ENCODE results near the gene ARID1A. TPM values are rescaled to one million over a fixed set of nuclear protein-coding genes. Genes with fewer than 3 reads are reported as not detected.
"Not testable (repeated sequence)": the region's sequence is repeated elsewhere in the genome, so short reads cannot be mapped to it uniquely, and the experiment has no call there.

The ARID1A gene
- total RNA-seq, 4 donors from 2014 or later, result 49.6 to 90.0 (median 54.3) TPM

DNA sequence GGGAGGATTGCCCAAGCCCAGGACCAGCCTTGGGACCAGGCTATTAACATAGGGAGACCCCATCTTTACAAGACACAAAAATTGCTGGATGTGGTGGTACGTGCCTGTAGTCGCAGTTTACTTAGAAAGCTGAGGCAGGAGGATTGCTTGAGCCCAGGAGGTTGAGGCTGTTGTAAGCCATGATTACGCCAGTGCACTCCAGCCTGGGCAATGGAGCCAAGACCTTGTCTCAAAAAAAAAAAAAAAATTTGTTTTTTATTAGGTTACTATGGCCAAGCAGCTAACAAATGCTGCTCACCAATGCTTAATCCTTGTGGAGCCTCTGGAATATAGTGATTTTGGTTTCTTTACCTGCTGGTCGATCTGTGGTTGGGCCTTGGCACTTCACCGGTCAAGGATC lies 8.8 kb downstream of the ARID1A start:
- no peak for TF ChIP-seq POLR2A (IDR thresholded peaks at IDR 0.05)
- no peak for TF ChIP-seq EP300 (IDR thresholded peaks at IDR 0.05)
- no peak for TF ChIP-seq CTCF (IDR thresholded peaks at IDR 0.05)
- Histone ChIP-seq H3K9me3 (no peaks in the 10 kb centered on the region), H3K4me1 (peaks cover 3 to 95% (median 75%) of the 10 kb centered on the region in 4 donors), H3K27ac (no peak overlapping the region), H3K4me3 (no peak overlapping the region), H3K36me3 (peaks cover 0 to 11% (median 0%) of the 10 kb centered on the region in 3 donors), H3K27me3 (no peaks in the 10 kb centered on the region)
- WGBS, 2 donors, result 84 to 86% methylated on average over 5 of the region's 5 CpGs
- DNase-seq (ENCODE audit: low spot score in 2 of 2), result no peak

DNA sequence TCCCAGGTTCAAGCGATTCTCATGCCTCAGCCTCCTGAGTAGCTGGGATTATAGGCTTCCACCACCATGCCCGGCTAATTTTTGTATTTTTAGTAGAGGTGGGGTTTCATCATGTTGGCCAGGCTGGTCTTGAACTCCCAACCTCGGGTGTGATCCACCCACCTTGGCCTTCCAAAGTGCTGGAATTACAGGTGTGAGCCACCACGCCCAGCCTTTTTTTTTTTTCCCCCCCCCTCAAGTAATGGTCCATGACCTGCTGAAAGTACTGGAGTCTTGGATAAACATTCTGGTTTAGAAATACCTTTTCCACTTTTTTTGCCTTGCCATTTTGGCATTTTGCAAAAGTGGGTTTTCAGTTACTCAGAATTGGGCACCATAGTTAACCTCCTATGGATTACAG lies 9.4 kb downstream of the ARID1A start:
- peaks cover 0 to 89% (median 69%) of the 10 kb centered on the region in 4 donors for H3K4me1 ChIP-seq
- not testable (repeated sequence) for DNase-seq (ENCODE audit: low spot score in 2 of 2)

GRCh38 chr1:26705788-26706311 lies 10.0 kb downstream of the ARID1A start:
- Histone ChIP-seq H3K4me1 (peaks cover 0 to 88% (median 63%) of the 10 kb centered on the region in 4 donors), H3K36me3 (peaks cover 0 to 19% (median 0%) of the 10 kb centered on the region in 3 donors)
- no peak for TF ChIP-seq EP300 (IDR thresholded peaks at IDR 0.05)
- TF ChIP-seq CTCF (IDR thresholded peaks at IDR 0.05), result no peak
- TF ChIP-seq POLR2A (IDR thresholded peaks at IDR 0.05), result no peak

More for the DNA sequence above, 9.4 kb downstream of the ARID1A start:
- H3K9me3 ChIP-seq, H3K4me3 ChIP-seq, H3K27me3 ChIP-seq: not testable (repeated sequence)
- Histone ChIP-seq H3K36me3 (peaks cover 0 to 17% (median 0%) of the 10 kb centered on the region in 3 donors), H3K27ac (peak overlapping the region in 1 of 4 donors; percentile 48)
- 81 to 86% methylated on average over 4 of the region's 4 CpGs for WGBS, 2 donors

GRCh38 chr1:26706315-26706714 lies 10.5 kb downstream of the ARID1A start:
- Histone ChIP-seq H3K27ac (peak overlapping the region; percentile 17 to 58 (median 46)), H3K4me3 (peak overlapping the region in 1 of 4 donors; percentile 10), H3K36me3 (peaks cover 0 to 19% (median 0%) of the 10 kb centered on the region in 3 donors), H3K27me3 (no peaks in the 10 kb centered on the region), H3K9me3 (no peaks in the 10 kb centered on the region), H3K4me1 (peaks cover 0 to 88% (median 58%) of the 10 kb centered on the region in 4 donors)
- TF ChIP-seq POLR2A (IDR thresholded peaks at IDR 0.05), result no peak
- TF ChIP-seq CTCF (IDR thresholded peaks at IDR 0.05), result no peak
- no peak for TF ChIP-seq EP300 (IDR thresholded peaks at IDR 0.05)
- DNase-seq (ENCODE audit: low spot score in 2 of 2), result no peak
- 0 to 6% methylated on average over 5 of the region's 5 CpGs for WGBS, 2 donors

More at GRCh38 chr1:26705788-26706311, 10.0 kb downstream of the ARID1A start:
- no peak overlapping the region for H3K4me3 ChIP-seq
- WGBS, 2 donors, result 36 to 41% methylated on average over 1 of the region's 1 CpG
- H3K27me3 ChIP-seq, result no peaks in the 10 kb centered on the region
- no peak for DNase-seq (ENCODE audit: low spot score in 2 of 2)
- peak overlapping the region in 3 of 4 donors; percentile 45 to 58 (median 48) for H3K27ac ChIP-seq
- H3K9me3 ChIP-seq, result no peaks in the 10 kb centered on the region

GRCh38 chr1:26710811-26711210 lies 15.0 kb downstream of the ARID1A start:
- peaks cover 0 to 19% (median 0%) of the 10 kb centered on the region in 3 donors for H3K36me3 ChIP-seq
- no peak for DNase-seq (ENCODE audit: low spot score in 2 of 2)
- no peak for TF ChIP-seq CTCF (IDR thresholded peaks at IDR 0.05)
- no peak for TF ChIP-seq POLR2A (IDR thresholded peaks at IDR 0.05)
- no peak for TF ChIP-seq EP300 (IDR thresholded peaks at IDR 0.05)
- WGBS, 2 donors, result 75 to 78% methylated on average over 5 of the region's 5 CpGs
- H3K27me3 ChIP-seq, result no peaks in the 10 kb centered on the region
- H3K4me1 ChIP-seq, result peaks cover 0 to 84% (median 48%) of the 10 kb centered on the region in 4 donors
- no peak overlapping the region for H3K4me3 ChIP-seq
- no peak overlapping the region for H3K27ac ChIP-seq
- H3K9me3 ChIP-seq, result no peaks in the 10 kb centered on the region
